Stimulated activated CD8-positive, alpha-beta memory T cell treated with anti-CD3 and anti-CD28 coated beads, Interleukin-4, amount 100 ng/mL, for 4 hours (primary cell): ENCODE measurements around the gene NAT9.

ENCODE experiments used
- DNase-seq, 2 donors: peaks; one replicate each; pipeline ENCODE4 v3.0.0-alpha.2; 2020; ENCODE audit warnings: low read depth in 2 of 2, low spot score in 1 of 2

NAT9 gene

DNA sequence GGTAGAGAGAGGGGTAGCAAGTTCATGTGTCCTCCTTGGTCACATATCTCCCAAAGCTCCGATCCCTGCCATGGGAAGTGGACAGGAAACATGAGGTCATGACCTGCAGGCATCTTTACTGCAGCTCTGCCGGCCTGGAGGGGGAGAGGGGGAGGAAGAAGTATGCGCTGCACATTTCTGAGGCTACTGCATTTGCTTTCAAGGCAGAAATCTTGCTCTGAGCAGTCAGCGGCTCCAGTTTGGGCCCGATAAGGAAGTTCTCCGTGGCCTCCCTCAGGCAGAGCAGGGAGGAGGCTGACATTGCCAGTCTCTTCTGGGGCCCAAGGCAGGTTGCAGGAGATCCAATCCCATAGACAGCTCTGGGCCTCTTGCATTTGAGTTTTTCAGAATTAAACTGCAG lies 29.2 kb downstream of the NAT9 start:
- DNase-seq, result no peak

DNA sequence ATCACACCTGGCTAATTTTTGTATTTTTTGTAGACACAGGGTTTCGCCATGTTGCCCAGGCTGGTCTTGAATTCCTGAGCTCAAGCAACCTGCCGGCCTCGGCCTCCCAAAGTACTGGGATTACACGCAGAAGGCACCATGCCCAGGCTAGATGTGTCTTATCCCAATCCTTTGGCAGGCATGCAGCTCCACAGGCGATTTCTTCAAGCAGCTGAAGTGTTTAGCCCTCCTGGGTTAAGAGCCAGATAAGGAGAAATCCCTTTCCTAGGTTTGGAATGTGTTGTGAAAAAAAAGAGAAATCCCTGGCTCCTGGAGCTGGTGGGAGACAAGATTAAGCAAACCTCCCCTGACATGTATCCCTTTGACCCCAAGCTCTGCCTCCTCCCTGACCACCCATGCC lies 29.8 kb downstream of the NAT9 start:
- DNase-seq, result no peak

GRCh38 chr17:74745548-74746177 lies 30.5 kb downstream of the NAT9 start:
- no peak for DNase-seq

- peak; percentile 57 to 70 for DNase-seq
Measured at GRCh38 chr17:74744714-74745547, 31.2 kb downstream of the NAT9 start.

GRCh38 chr17:74744349-74744713 lies 31.8 kb downstream of the NAT9 start:
- no peak for DNase-seq

GRCh38 chr17:74743755-74744154 lies 32.4 kb downstream of the NAT9 start:
- no peak for DNase-seq

- DNase-seq, result no peak
Measured at GRCh38 chr17:74742978-74743545, 33.1 kb downstream of the NAT9 start.

- DNase-seq, result no peak
Measured at GRCh38 chr17:74742153-74742515, 34.0 kb downstream of the NAT9 start.

GRCh38 chr17:74740641-74741387 lies 35.3 kb downstream of the NAT9 start:
- DNase-seq, result no peak

DNA sequence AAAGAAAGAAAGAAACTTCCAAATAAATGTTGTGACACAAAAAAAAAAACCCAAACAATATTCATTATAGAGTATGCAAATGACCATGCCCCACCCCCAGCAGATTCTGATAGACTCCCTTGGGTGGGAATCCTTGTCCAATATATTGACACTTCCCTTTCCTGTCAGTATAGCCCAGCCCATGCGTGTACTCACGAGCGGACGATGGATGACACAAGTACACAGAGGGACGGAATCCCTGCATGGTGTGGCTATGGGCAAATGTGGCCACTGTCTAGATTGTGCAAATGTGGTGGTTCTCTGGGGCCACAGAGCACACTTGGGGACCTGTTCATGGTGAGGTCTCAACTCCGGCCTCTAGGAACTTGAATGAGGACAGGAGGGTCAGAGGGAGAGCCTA lies 36.0 kb downstream of the NAT9 start:
- DNase-seq, result no peak

GRCh38 chr17:74739227-74739831 lies 36.8 kb downstream of the NAT9 start:
- DNase-seq, result no peak

DNA sequence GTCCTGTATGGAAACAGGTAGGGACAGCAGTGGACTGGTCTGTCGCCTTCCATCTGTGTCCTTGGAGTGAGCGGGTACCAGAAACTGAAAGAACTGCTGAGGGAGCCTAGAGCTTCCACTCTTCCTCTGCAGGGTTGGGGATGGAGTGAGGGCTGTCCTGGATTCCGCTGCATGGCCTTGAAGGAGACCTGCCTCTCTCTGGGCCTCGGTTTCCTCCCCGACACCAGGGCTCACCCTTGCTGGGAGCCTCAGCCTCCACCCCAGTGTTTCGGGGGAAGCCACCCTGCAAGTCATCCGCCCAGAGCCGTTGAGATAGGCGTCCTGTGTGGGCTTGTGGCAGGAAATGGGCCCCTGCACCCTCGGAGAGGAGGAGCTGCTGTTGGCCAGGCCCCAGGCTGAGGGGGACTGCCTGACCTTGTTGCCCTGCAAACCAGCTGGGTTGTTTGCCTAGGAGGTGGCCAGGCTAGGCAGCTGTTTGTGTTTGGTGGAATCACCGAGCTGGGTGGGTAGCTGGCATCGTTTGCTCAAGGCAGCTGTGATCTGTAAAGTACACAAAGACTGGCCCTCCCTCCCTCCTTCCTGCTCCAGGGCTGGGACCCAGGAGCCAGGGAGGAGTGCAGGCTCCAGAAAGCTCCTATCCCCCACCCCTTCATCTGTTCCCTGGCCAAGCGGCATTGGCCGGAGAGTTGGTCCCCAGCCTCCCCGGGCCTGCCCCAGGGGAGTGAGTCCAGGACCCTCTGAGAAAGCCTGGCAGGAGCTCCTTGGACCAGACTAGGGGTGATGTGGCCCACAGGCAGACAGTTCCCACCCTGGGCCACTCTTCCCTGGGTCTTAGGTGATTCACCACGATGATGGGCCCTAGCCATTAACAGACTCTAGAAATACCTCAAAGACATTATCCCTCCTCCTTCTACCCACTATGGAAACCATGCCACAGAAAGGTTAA lies 37.8 kb downstream of the NAT9 start:
- DNase-seq, result peak in 1 of 2 donors; percentile 64

DNA sequence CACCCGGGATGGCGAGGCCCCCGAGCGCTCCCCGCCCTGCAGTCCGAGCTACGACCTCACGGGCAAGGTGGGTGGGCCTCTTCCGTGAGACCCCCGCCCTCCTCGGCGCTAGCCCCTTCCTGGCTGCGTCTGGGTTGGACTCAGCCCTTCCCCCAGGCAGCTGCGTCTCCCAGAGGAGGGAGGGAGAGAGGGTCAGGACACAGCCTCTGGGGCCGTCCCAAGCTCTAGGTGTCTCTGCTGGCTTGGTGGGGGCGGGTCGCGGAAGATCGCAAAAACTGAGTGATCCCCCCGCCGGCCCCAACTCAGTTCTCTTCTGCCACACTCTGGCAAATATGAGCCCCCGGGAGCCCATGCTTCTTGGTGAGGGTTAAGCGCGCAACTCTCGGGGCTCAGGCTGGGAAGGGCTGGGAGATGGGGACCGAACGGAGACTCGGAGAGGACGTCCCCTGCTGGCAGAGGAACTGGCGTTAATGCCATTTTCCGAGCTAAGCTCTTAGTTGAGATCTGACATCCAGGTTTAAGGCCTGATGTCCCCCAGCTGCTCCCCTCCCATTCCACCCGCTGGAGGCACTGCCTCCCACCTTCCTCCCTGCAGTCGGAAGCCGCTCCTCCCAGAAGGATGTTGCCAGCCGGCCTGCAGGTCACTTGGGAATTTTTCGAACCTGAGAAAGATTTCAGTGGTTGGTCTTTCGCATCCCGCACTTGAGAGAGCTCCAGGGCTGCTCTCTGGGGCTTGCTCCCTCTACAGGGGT lies 38.7 kb downstream of the NAT9 start:
- DNase-seq, result no peak

- DNase-seq, result no peak
Measured at GRCh38 chr17:74736513-74737298, 39.4 kb downstream of the NAT9 start, which contains the start of gene RAB37. TSS of gene RAB37 (plus strand) at chr17:74737256. CDS start at chr17:74737273, 17 bp downstream.

DNA sequence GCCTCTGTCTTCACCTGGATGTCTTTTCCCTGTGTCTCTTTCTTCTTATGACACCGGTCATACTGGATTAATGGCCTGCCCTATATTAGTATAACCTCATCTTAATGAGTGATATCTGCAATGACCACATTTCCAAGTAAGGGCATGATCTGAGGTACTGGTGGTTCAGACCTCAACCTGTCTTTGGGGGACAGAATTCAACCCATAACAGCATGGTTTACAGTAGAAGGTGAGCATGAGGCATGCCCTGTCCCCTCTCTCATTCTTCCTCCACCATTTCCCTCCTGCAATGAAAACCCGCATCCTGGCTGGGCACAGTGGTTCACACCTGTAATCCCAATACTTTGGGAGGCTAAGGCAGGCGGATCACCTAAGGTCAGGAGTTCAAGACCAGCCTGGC lies 41.9 kb downstream of the NAT9 start:
- no peak for DNase-seq

- no peak for DNase-seq
Measured at GRCh38 chr17:74733365-74734122, 42.6 kb downstream of the NAT9 start.

- no peak for DNase-seq
Measured at GRCh38 chr17:74732042-74732867, 43.9 kb downstream of the NAT9 start.
